ENCODE data around the gene TOX4.

The TOX4 gene

GRCh38 chr14:21503376-21503775, 26.4 kb downstream of the TOX4 start:
- no peak for TF ChIP-seq CTCF (IDR thresholded peaks at IDR 0.05; ENCODE audit: low read depth, low read length)
- H3K4me3 ChIP-seq (replicated peaks in 1 of 2; ENCODE audit: low read depth in 2 of 2, low read length in 2 of 2), result no peak overlapping the region
- DNase-seq (ENCODE audit: low read depth in 2 of 2), result no peak

DNA sequence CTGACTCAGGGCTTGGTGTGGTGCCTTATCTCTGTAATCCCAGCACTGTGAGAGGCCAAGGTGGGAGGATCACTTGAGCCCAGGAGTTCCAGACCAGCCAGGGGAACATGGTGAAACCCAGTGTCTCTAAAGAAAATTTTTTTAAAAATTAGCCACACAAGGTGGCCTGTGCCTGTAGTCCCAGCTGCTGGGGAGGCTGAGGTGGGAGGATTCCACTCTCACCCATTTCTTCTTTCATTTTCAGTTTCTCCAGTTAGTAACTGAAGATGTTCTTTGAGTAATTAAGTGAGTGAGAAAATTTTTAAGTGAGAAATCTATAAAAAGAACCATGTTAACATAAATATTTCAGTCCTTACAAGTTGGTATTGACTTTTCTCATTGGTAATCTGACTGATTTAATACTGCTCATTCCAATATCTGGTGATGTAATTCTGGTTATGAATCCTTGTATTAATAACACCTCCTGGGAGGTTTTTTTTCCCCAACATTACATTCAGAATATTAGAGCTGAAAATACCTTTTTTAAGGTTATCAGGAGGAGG, 28.1 kb downstream of the TOX4 start:
- no peak for TF ChIP-seq CTCF (IDR thresholded peaks at IDR 0.05; ENCODE audit: low read depth, low read length)
- H3K4me3 ChIP-seq (replicated peaks in 1 of 2; ENCODE audit: low read depth in 2 of 2, low read length in 2 of 2), result no peak overlapping the region
- no peak for DNase-seq (ENCODE audit: low read depth in 2 of 2)

- H3K4me3 ChIP-seq (replicated peaks in 1 of 2; ENCODE audit: low read depth in 2 of 2, low read length in 2 of 2), result no peak overlapping the region
- DNase-seq (ENCODE audit: low read depth in 2 of 2), result no peak
- no peak for TF ChIP-seq CTCF (IDR thresholded peaks at IDR 0.05; ENCODE audit: low read depth, low read length)
Measured at GRCh38 chr14:21506557-21506956, 29.6 kb downstream of the TOX4 start.

- no peak for TF ChIP-seq CTCF (IDR thresholded peaks at IDR 0.05; ENCODE audit: low read depth, low read length)
- H3K4me3 ChIP-seq (replicated peaks in 1 of 2; ENCODE audit: low read depth in 2 of 2, low read length in 2 of 2), result peak overlapping the region in 1 of 2 donors; percentile 96
Measured at GRCh38 chr14:21509432-21510143, 32.6 kb downstream of the TOX4 start.

GRCh38 chr14:21510735-21511657, 34.0 kb downstream of the TOX4 start, which contains the start of gene METTL3:
TSS of gene METTL3 (minus strand) at chr14:21511340. CDS start at chr14:21511223, 117 bp downstream.
- peak within 1 kb of the TSS; percentile 92 to 96 for H3K4me3 ChIP-seq (replicated peaks in 1 of 2; ENCODE audit: low read depth in 2 of 2, low read length in 2 of 2)
- DNase-seq (ENCODE audit: low read depth in 2 of 2), result peak; percentile 99
- TF ChIP-seq CTCF (IDR thresholded peaks at IDR 0.05; ENCODE audit: low read depth, low read length), result no peak

More at GRCh38 chr14:21509432-21510143, 32.6 kb downstream of the TOX4 start:
- no peak for DNase-seq (ENCODE audit: low read depth in 2 of 2)

- no peak for DNase-seq (ENCODE audit: low read depth in 2 of 2)
- TF ChIP-seq CTCF (IDR thresholded peaks at IDR 0.05; ENCODE audit: low read depth, low read length), result no peak
- H3K4me3 ChIP-seq (replicated peaks in 1 of 2; ENCODE audit: low read depth in 2 of 2, low read length in 2 of 2), result no peak overlapping the region
Measured at GRCh38 chr14:21514341-21514740, 37.3 kb downstream of the TOX4 start.

Measured in cardiac fibroblast (primary cell).